ENCODE measurements around the gene IQCK.

The IQCK gene

DNA sequence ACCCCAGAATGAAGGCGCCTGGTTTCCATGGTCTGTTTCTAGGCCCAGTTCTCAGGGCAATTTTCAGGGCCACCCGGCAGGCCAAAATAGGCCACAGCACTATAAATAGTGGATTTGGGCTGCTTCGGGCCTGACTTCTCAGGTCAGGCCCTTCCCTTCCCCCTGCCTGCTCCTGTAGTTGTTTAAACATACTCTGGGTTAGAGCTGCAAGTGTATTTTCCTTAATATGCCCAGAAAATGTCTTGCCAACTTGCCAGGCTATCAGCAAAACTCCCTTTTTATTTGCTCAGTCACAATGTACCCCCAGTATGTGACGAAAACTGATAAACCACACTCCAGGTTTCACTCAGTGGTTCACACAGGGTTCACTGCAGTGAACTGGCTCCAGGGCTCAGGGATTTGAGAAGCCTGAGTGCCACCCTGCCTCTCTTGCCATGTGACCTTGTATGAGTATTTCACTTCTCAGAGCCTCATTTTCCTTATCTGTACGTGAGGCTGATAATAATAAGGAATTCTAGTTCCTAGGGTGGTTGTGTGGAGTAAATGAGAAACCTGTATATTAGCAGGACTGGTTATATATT, 90.1 kb downstream of the IQCK start:
- DNase-seq, result no peak

GRCh38 chr16:19809121-19809635, 91.1 kb downstream of the IQCK start:
- DNase-seq, result no peak

DNA sequence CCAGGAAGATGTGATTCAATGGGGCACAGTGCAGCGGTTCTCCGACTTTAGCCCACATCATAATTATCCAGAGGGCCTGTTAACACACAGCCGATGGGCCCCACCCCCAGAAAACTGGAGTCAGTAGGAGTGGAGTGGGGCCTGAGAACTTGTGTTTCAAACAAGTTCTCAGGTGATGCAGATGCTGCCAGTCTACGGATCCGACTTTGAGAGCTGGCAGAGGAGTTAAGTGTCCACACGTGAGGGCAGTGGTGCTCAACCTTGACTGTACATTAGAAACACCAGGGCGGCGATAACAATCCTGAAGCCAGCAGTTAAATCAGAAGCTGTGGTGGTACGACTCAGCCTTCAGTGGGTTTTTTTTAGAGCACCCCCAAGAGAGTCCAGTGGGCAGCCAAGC, 91.6 kb downstream of the IQCK start:
- no peak for DNase-seq

DNA sequence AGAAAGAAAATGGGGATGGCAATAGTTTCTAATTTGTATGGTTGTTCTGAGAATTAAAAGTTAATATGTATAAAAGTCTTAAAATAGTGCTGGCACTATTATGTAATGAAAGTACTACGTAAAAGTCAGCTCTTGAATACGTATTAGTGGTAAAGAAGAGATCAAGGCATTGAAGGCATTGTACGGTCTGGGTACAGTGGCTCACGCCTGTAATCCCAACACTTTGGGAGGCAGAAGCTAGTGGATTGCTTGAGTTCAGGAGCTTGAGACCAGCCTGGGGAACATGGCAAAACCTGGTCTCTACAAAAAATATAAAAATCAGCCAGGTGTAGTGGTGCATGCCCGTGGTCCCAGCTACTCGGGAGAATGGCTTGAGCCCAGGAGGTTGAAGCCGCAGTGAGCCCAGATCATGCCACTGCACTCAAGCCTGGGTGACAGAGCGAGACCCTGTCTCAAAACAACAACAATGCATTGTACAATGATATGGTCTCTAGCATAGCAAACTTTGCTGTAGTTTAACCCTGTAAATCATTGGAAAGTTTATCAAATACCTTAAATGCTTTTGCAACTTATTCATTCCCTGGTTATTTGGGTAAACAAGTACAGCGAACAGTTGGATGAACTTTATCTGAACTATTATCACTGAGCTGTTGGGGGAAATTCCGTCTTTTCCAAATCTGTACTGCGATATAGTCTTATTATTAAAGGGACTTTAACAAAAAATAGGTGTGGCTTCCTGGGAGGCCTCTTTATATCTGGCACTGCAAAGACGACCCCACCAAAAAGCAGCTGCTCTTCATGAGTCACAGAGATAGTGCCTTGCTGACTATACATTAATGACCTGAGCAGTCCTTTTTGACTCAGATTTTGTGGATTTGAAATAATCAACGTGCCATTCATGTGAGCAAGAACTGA, 93.0 kb downstream of the IQCK start:
- DNase-seq, result no peak

- no peak for DNase-seq
Measured at GRCh38 chr16:19812986-19813385, 94.9 kb downstream of the IQCK start.

DNA sequence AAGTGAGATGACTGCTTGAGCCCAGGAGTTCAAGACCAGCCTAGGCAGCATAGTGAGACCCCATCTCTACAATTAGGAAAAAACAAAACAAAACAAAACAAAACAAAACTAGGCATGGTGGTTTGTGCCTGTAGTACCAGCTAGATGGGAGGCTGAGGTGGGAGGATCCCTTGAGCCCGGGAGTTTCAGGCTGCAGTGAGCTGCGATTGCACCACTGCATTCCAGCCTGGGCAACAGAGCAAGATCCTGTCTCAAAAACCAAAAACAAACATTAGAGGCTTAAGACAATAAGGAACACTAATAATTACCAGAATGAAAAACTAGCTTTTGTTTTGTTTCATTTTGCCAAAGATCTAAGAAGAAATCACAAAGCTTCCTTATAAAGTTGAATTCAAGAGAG, 97.3 kb downstream of the IQCK start:
- no peak for DNase-seq

- DNase-seq, result no peak
Measured at GRCh38 chr16:19817122-19817521, 99.1 kb downstream of the IQCK start.

- no peak for DNase-seq
Measured at GRCh38 chr16:19817875-19818274, 99.8 kb downstream of the IQCK start.

DNA sequence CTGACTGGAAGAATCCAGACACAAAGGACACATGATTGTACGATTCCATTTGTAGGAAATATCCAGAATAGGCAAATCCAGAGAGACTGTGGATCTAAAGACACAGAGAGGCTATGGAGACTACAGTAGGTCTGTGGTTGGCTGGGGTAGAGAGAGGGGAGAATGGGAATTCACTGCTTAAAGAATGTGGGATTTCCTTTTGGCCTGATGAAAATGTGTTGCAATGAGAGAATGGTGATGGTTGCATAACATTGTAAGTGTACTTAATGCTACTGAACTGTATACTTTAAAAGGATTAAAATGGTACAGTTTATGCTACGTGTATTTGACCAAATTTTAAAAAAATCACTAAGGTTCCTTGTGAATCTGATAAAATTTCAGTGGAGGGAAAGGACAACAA, 104.5 kb downstream of the IQCK start:
- no peak for DNase-seq

DNA sequence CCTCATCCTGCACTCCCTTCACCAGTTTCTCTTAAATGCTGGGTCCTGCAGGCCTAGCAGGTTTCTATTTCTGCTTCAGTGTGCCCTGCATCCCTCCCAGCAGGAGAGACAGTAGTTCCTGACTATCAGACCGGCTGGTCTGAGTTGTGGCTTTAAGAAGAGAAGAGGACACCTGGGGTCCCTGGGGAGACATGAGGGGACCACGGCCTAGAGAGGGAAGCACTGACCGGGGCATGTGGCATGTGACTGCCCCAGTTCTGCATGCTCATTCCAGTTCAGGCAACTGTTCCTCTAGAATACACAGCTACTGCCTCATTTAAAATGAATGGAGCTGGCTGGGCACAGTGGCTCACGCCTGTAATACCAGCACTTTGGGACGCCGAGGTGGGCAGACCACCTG, 105.3 kb downstream of the IQCK start:
- no peak for DNase-seq

DNA sequence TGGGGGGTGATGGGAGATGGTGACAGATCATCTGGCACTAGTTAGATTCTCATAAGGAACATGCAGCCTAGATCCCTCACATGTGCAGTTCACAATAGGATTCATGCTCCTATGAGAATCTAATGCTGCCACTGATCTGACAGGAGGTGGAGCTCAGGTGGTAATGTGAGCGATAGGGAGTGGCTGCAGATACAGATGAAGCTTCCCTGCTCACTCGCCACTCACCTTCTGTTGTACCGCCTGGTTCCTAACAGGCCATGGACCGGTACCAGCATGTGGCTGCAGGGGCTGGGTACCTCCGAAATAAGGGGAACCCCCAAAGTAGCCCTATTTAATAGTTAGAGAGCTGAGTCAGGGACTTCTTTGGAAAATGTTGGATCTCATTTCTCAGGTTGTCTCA, 106.1 kb downstream of the IQCK start:
- DNase-seq, result no peak

DNA sequence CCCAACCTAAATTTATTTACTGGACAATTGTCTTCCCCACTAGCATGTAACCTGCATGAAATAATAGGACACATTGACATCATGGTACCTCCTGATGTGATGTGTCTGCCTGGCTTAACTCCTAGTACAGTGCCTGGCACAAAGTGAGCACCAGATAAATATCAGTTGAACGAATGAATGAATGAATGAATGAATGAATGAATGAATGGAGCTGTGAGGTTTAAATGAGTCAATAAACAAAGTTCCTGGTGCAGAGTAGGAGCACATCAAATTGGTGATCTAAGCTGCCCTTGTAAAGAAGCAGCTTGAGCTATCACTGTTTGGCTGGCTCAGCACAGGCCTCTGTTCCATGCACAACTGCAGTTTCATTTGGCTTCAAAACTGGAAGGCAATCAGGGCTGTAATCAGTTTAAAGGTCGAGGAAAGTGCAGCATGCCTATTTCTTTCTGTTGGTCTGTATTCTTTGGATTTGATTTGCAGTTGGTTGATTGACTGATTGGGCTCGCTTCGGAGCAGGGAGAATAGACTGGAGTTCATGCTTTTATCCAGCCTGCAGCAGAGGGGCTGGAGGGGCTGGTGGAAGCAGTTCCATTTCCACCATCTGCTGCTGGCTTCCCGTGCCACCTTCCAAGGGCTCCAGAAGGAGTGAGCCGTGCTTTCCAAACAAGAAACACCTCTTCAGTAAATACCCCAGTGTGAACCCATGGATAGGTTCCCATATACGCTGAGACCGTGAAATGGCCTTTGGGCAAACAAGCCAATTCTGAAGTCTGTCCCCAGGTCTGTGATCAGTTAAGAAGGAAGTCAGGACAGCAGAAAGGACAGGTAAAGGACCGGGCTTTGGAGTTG, 112.0 kb downstream of the IQCK start:
- DNase-seq, result no peak

DNA sequence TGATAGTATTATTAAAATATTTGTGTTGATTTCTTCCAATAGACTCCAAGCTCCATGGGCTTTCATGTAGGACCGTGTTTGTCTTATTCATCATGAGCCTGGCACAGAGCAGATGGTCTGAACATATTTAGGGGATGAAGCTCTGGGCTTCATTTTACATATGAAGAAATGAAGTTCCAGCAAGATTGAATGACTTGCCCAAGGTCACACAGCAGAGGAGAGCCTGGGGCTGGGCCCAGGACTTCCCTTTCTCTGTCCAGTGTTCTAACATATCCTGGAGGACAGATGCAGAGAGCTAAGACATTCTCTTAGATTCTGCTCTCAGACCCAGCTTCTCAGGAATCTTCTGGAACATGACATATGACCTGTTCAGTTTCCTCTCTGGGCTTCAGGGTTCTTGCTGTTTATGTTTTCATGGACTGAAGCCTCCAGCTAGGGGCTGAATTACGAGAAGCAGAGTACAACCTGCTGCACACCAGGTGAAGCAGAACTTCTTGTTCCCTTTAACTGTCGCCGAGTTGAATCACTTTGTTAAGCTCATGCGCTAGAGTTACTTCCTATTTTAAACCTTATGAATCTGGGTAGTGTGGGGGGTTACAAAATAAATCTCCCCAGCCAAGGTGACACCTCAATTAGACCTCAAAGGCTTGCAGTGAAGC, 113.0 kb downstream of the IQCK start:
- no peak for DNase-seq

- no peak for DNase-seq
Measured at GRCh38 chr16:19831678-19832077, 113.6 kb downstream of the IQCK start.

- DNase-seq, result no peak
Measured at GRCh38 chr16:19833176-19833575, 115.1 kb downstream of the IQCK start.

DNA sequence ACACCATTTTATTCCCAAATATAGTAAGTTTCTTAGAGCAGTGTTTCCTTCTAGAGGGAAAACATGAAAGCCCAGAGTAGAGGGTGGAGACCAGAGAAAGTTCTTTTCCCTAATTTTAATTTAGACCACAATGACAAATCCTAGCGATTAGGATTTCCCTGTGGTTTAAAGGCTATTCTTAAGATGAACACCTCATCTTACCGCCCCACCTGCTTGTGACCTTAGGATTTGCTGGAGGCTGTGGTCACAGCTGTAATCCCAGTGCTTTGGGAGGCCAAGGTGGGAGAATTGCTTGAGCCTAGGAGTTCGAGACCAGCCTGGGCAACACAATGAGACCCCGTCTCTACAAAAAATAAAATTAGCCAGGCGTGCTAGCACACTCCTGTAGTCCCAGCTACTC, 115.5 kb downstream of the IQCK start:
- no peak for DNase-seq

DNA sequence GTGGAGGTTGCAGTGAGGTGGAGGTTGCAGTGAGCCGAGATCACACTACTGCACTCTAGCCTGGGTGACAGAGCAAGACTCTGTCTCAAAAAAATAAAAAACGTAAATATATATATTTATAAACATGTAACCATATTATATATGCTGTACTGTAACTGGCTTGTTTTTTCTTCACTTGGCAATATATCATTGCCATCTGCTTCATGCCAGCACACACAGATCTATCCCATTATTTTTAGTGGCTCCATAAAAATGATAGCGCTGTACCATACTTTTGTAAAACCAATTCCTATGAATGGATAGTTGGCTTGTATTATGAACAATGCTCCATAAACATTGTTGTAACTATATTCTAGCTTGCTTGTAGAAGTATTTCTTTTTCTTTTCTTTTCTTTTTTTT, 117.1 kb downstream of the IQCK start:
- no peak for DNase-seq

- no peak for DNase-seq
Measured at GRCh38 chr16:19835968-19836421, 117.9 kb downstream of the IQCK start.

DNA sequence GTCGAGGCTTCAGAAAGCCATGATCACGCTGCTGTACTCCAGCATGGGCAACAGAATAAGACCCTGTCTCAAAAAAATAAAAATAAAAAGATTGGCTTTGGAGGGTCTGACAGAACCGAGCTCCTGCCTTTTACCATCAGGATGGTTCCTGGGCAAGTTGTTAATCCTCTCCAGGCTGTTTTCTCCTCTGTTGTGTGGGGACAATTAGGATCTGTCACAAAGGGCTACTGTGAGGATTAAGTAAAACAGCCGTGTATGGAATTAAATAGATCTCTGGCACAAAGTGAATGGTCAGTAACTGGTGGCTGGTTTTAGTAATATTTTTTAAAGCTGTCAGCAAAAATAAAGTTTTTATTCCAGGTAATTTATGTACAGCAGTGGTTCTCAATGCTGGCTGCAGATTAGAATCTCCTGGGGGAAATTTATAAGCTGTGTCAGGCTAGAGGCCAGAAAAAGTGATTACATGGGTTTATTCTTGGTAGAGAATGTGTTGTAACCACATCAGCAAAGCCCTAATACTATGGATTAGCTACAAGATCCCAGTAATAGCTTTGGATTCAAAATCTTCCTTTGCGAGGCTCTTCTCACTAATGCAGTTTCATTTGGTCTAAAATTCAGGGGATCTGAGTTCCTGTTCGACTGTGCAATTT, 119.4 kb downstream of the IQCK start:
- DNase-seq, result no peak

DNA sequence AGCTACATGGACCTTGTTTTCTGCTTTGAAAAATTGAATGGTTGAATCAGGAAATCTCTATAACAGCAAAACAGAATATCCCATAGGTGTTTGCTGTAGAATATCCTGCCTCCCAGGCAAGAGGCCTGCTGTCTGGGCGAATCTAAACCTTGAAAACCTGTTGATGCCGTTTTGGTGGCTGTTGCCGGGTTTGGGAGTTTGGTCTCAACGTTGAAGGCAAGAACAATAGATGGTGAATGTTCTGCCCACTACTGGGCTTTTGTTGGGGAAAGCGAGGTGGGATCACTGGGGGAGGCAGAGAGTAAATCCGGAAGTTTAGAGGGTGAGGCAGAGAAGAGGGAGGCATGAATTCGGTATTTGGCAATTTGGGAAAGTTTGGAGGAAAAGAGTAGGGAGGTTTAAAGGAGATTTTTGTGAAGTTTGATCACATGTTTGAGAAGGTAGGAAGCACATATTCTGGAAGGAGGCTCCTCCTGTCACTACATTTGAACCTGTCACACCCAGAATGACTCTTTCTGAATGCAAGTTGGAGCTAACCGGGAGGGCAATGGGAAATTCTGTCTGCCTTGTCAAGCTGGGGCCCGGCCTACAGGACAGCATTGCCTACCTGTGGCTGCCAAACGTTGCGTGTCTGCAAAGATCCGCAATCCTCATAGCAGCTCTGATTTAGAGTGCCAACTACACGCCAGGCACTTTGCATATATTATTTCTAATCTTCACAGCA, 120.1 kb downstream of the IQCK start:
- DNase-seq, result no peak

- peak; percentile 37 for DNase-seq
Measured at GRCh38 chr16:19840524-19841110, 122.5 kb downstream of the IQCK start.

Data from NCI-H2081 treated with DMSO at 0.1 percent for 48 hours (cell line).